Activated effector memory CD4-positive, alpha-beta T cell treated with anti-CD3 and anti-CD28 coated beads, Interleukin-2, amount 50 U/mL, for 16 hours (primary cell): Measurements from ENCODE around the gene PRKG1.

Experiments
- DNase-seq: peaks from one replicate; pipeline ENCODE4 v3.0.0-alpha.2; 2020

The PRKG1 gene

GRCh38 chr10:51462076-51462779 is 387.9 kb downstream of the PRKG1 start:
- DNase-seq, result no peak

GRCh38 chr10:51468424-51468823 is 394.1 kb downstream of the PRKG1 start:
- no peak for DNase-seq

GRCh38 chr10:51469686-51470085 is 395.4 kb downstream of the PRKG1 start:
- DNase-seq, result no peak

GRCh38 chr10:51471271-51471670 is 397.0 kb downstream of the PRKG1 start:
- DNase-seq, result no peak

GRCh38 chr10:51472154-51472553 is 397.9 kb downstream of the PRKG1 start:
- no peak for DNase-seq

- DNase-seq, result no peak
Measured at GRCh38 chr10:51479711-51480110, 405.4 kb downstream of the PRKG1 start.

- no peak for DNase-seq
Measured at GRCh38 chr10:51485668-51486067, 411.4 kb downstream of the PRKG1 start.

GRCh38 chr10:51487576-51487975 is 413.3 kb downstream of the PRKG1 start:
- no peak for DNase-seq

- DNase-seq, result no peak
Measured at GRCh38 chr10:51488766-51489408, 414.6 kb downstream of the PRKG1 start.

- DNase-seq, result no peak
Measured at GRCh38 chr10:51498424-51498823, 424.1 kb downstream of the PRKG1 start.

- DNase-seq, result no peak
Measured at GRCh38 chr10:51501396-51501795, 427.1 kb downstream of the PRKG1 start.

GRCh38 chr10:51502124-51502523 is 427.8 kb downstream of the PRKG1 start:
- DNase-seq, result no peak

- no peak for DNase-seq
Measured at GRCh38 chr10:51503378-51503777, 429.1 kb downstream of the PRKG1 start.

GRCh38 chr10:51507476-51507875 is 433.2 kb downstream of the PRKG1 start:
- DNase-seq, result no peak

- no peak for DNase-seq
Measured at GRCh38 chr10:51508156-51508555, 433.9 kb downstream of the PRKG1 start.

GRCh38 chr10:51510231-51510630 is 435.9 kb downstream of the PRKG1 start:
- DNase-seq, result no peak

GRCh38 chr10:51521605-51522004 is 447.3 kb downstream of the PRKG1 start:
- DNase-seq, result no peak

- DNase-seq, result no peak
Measured at GRCh38 chr10:51522858-51523257, 448.6 kb downstream of the PRKG1 start.

- DNase-seq, result no peak
Measured at GRCh38 chr10:51523440-51523839, 449.2 kb downstream of the PRKG1 start.

GRCh38 chr10:51524041-51524440 is 449.8 kb downstream of the PRKG1 start:
- DNase-seq, result no peak

GRCh38 chr10:51527522-51528219 is 453.4 kb downstream of the PRKG1 start:
- DNase-seq, result no peak

- DNase-seq, result no peak
Measured at GRCh38 chr10:51528527-51528926, 454.2 kb downstream of the PRKG1 start.

GRCh38 chr10:51530541-51530940 is 456.3 kb downstream of the PRKG1 start:
- DNase-seq, result no peak

- DNase-seq, result no peak
Measured at GRCh38 chr10:51532044-51532443, 457.8 kb downstream of the PRKG1 start.
